ENCODE data around the gene SLC39A3.

DNA sequence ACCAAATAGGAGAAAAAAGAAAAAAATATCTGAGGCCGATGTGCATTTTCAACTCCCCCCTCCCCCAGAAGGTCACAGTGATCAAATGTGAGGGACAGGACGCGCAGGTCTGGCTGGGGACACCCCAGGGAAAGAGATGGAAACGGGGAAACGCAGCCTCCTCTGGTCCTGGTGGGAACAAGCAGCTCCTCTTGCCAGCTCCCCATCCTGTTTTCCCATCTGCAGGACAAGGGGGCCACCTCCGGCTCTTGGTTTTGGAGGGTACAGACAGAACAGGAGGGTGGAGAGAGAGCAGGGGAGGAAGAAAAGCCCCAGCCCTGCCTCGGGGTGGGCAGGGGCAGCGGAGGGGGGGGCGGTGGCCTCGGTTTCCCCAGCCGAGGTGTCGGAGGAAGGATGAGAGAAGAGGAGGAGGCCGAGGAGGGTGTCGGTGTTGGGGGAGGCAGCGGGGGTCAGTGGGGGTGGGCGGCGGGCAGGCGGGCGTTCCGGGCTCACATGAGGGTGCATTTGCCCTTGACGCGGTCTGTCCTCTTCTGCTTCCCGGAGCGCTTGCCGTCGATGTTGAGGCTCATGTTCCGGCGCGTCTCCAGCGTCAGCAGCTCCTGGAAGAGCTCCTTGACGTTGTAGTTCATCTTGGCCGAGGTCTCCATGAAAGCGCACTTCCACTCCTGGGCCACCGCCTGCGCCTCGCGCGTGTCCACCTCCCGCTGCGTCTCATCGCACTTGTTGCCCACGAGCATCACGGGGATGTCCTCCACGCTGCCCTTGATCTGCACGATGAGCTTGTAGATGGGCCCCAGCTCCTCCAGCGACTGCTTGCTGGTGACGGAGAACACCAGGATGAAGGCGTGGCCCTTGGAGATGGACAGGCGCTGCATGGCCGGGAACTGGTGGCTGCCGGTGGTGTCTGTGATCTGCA lies 22.8 kb downstream of the SLC39A3 start:
- TF ChIP-seq, protein P1, sequence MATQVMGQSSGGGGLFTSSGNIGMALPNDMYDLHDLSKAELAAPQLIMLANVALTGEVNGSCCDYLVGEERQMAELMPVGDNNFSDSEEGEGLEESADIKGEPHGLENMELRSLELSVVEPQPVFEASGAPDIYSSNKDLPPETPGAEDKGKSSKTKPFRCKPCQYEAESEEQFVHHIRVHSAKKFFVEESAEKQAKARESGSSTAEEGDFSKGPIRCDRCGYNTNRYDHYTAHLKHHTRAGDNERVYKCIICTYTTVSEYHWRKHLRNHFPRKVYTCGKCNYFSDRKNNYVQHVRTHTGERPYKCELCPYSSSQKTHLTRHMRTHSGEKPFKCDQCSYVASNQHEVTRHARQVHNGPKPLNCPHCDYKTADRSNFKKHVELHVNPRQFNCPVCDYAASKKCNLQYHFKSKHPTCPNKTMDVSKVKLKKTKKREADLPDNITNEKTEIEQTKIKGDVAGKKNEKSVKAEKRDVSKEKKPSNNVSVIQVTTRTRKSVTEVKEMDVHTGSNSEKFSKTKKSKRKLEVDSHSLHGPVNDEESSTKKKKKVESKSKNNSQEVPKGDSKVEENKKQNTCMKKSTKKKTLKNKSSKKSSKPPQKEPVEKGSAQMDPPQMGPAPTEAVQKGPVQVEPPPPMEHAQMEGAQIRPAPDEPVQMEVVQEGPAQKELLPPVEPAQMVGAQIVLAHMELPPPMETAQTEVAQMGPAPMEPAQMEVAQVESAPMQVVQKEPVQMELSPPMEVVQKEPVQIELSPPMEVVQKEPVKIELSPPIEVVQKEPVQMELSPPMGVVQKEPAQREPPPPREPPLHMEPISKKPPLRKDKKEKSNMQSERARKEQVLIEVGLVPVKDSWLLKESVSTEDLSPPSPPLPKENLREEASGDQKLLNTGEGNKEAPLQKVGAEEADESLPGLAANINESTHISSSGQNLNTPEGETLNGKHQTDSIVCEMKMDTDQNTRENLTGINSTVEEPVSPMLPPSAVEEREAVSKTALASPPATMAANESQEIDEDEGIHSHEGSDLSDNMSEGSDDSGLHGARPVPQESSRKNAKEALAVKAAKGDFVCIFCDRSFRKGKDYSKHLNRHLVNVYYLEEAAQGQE (IDR thresholded peaks at IDR 0.05; ENCODE audit: insufficient read depth in 1 of 2, low read depth in 2 of 2, low read length in 1 of 2): no peak
- TF ChIP-seq, protein P2, sequence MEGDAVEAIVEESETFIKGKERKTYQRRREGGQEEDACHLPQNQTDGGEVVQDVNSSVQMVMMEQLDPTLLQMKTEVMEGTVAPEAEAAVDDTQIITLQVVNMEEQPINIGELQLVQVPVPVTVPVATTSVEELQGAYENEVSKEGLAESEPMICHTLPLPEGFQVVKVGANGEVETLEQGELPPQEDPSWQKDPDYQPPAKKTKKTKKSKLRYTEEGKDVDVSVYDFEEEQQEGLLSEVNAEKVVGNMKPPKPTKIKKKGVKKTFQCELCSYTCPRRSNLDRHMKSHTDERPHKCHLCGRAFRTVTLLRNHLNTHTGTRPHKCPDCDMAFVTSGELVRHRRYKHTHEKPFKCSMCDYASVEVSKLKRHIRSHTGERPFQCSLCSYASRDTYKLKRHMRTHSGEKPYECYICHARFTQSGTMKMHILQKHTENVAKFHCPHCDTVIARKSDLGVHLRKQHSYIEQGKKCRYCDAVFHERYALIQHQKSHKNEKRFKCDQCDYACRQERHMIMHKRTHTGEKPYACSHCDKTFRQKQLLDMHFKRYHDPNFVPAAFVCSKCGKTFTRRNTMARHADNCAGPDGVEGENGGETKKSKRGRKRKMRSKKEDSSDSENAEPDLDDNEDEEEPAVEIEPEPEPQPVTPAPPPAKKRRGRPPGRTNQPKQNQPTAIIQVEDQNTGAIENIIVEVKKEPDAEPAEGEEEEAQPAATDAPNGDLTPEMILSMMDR (IDR thresholded peaks at IDR 0.05): no peak
- no peak for TF ChIP-seq POLR2AphosphoS5 (IDR thresholded peaks at IDR 0.05; ENCODE audit: low read depth, low read length)
- TF ChIP-seq SIN3A (IDR thresholded peaks at IDR 0.05; ENCODE audit: borderline replicate concordance, insufficient read depth, low read depth, low read length): no peak
- no peak for TF ChIP-seq TCF7L2 (IDR thresholded peaks at IDR 0.05; ENCODE audit: low read depth, low read length)
